Left hindlimb (tissue), 1 donor: ENCODE results near the gene TNFRSF1B.

ENCODE experiments used
- DNase-seq: peaks from one replicate; pipeline ENCODE4 v3.0.0-alpha.2; 2018

The TNFRSF1B gene

GRCh38 chr1:12176298-12177118 is 9.7 kb downstream of the TNFRSF1B start:
- DNase-seq, result no peak

- DNase-seq, result no peak
Observed at GRCh38 chr1:12177156-12177998, 10.6 kb downstream of the TNFRSF1B start.

- no peak for DNase-seq
Observed at GRCh38 chr1:12177999-12178441, 11.2 kb downstream of the TNFRSF1B start.

- DNase-seq, result no peak
Observed at GRCh38 chr1:12178511-12178910, 11.7 kb downstream of the TNFRSF1B start.

GRCh38 chr1:12179111-12179519 is 12.3 kb downstream of the TNFRSF1B start:
- no peak for DNase-seq

GRCh38 chr1:12179676-12180075 is 12.9 kb downstream of the TNFRSF1B start:
- no peak for DNase-seq

- DNase-seq, result no peak
Observed at GRCh38 chr1:12180315-12180714, 13.5 kb downstream of the TNFRSF1B start.

GRCh38 chr1:12180903-12181302 is 14.1 kb downstream of the TNFRSF1B start:
- no peak for DNase-seq

- DNase-seq, result no peak
Observed at GRCh38 chr1:12181568-12181967, 14.8 kb downstream of the TNFRSF1B start.

- DNase-seq, result no peak
Observed at GRCh38 chr1:12182410-12182984, 15.7 kb downstream of the TNFRSF1B start.

- DNase-seq, result no peak
Observed at GRCh38 chr1:12183095-12183794, 16.5 kb downstream of the TNFRSF1B start.

- DNase-seq, result peak; percentile 75
Observed at GRCh38 chr1:12184008-12184681, 17.4 kb downstream of the TNFRSF1B start.

GRCh38 chr1:12185036-12185917 is 18.5 kb downstream of the TNFRSF1B start:
- DNase-seq, result no peak

- no peak for DNase-seq
Observed at GRCh38 chr1:12185918-12186678, 19.3 kb downstream of the TNFRSF1B start.

GRCh38 chr1:12186679-12186985 is 19.8 kb downstream of the TNFRSF1B start:
- no peak for DNase-seq

GRCh38 chr1:12188115-12188514 is 21.3 kb downstream of the TNFRSF1B start:
- DNase-seq, result no peak

GRCh38 chr1:12188657-12189327 is 22.0 kb downstream of the TNFRSF1B start:
- no peak for DNase-seq

GRCh38 chr1:12189328-12189682 is 22.5 kb downstream of the TNFRSF1B start:
- DNase-seq, result no peak

- DNase-seq, result no peak
Observed at GRCh38 chr1:12191242-12192032, 24.6 kb downstream of the TNFRSF1B start.
